ENCODE data around the gene SLC35F3.

SLC35F3 gene

DNA sequence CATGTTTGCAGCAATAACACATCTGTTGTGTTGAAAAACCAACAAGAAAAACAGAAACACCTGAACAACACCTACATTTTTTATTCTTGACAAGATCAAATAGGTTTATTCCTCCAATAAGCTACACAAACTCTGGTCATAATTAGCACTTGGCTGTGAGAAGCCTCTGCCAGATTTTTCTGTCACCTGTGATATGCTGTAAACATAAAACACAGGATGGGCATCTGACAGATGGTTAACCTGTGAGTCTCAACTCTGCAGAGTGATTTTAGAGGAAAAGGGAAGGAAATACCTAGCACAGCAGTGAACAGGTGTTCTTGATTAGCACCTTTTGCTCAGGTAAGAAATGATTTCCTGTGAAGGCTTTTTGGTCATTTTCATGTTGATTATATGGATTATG lies 293.4 kb downstream of the SLC35F3 start:
- TF ChIP-seq MYC (IDR thresholded peaks at IDR 0.05; ENCODE audit: low read depth, low read length) (no peak), POLR2A (IDR thresholded peaks at IDR 0.05; ENCODE audit: extremely low read depth, insufficient read length) (no peak)
- TF ChIP-seq, protein P1, sequence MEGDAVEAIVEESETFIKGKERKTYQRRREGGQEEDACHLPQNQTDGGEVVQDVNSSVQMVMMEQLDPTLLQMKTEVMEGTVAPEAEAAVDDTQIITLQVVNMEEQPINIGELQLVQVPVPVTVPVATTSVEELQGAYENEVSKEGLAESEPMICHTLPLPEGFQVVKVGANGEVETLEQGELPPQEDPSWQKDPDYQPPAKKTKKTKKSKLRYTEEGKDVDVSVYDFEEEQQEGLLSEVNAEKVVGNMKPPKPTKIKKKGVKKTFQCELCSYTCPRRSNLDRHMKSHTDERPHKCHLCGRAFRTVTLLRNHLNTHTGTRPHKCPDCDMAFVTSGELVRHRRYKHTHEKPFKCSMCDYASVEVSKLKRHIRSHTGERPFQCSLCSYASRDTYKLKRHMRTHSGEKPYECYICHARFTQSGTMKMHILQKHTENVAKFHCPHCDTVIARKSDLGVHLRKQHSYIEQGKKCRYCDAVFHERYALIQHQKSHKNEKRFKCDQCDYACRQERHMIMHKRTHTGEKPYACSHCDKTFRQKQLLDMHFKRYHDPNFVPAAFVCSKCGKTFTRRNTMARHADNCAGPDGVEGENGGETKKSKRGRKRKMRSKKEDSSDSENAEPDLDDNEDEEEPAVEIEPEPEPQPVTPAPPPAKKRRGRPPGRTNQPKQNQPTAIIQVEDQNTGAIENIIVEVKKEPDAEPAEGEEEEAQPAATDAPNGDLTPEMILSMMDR (IDR thresholded peaks at IDR 0.05; ENCODE audit: low read depth, low read length): no peak
- TF ChIP-seq, protein P2, sequence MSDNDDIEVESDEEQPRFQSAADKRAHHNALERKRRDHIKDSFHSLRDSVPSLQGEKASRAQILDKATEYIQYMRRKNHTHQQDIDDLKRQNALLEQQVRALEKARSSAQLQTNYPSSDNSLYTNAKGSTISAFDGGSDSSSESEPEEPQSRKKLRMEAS (IDR thresholded peaks at IDR 0.05; ENCODE audit: low read depth, low read length): no peak
- no peak overlapping the region for H3K4me3 ChIP-seq (ENCODE audit: low read depth, low read length)

DNA sequence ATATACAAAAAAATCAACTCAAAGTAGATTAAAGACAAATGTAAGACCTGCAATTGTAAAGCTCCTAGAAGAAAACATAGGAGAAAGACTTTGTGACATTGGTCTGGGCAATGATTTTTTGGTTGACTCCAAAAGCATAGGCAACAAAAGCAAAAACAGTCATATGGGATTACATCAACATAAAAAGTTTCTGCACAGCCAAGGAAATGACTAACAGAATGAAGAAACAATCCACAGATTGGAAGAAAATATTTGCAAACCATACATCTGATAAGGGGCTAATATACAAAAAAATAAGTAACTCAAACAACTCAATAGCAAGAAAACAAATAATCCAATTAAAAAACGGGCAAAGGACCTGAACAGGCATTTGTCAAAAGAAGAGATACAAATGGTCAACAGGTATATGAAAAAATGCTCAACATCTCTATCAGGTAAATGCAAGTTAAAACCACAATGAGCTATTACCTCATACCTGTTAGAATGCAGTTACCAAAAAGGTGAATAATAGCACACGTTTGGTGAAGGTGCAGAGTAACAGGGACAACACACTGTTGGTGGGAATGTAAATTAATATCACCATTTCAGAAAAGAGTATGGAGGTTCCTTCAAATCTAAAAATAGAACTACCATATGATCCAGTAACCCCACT lies 295.1 kb downstream of the SLC35F3 start:
- H3K4me3 ChIP-seq (ENCODE audit: low read depth, low read length): no peak overlapping the region
- DNase-seq (ENCODE audit: low read depth): no peak
- TF ChIP-seq POLR2A (IDR thresholded peaks at IDR 0.05; ENCODE audit: extremely low read depth, insufficient read length) (no peak), MYC (IDR thresholded peaks at IDR 0.05; ENCODE audit: low read depth, low read length) (no peak)
- TF ChIP-seq, protein P1 (IDR thresholded peaks at IDR 0.05; ENCODE audit: low read depth, low read length): no peak
- TF ChIP-seq, protein P2 (IDR thresholded peaks at IDR 0.05; ENCODE audit: low read depth, low read length): no peak

More for the DNA sequence above, 293.4 kb downstream of the SLC35F3 start:
- no peak for DNase-seq (ENCODE audit: low read depth)

DNA sequence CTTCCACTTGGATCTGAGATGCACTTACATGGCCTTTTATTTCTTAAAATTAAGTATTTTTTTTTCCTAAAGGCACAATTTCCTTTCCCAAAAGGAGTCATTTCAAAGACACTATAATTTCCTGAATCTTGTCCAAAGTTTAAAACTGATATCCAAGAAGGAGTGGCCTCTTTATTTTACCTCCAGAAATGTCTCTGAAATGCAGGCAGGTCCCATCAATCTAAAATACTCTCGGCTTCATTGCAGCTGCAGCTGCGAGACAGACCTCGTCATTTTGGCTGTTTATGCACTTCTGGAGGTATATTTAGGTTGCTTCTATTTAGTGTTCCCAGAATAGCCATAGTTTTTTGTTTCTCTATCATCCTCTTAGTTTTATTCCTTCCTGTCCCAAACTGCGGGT lies 296.1 kb downstream of the SLC35F3 start:
- no peak overlapping the region for H3K4me3 ChIP-seq (ENCODE audit: low read depth, low read length)
- DNase-seq (ENCODE audit: low read depth): no peak
- TF ChIP-seq POLR2A (IDR thresholded peaks at IDR 0.05; ENCODE audit: extremely low read depth, insufficient read length) (no peak), MYC (IDR thresholded peaks at IDR 0.05; ENCODE audit: low read depth, low read length) (no peak)
- TF ChIP-seq, protein P2 (IDR thresholded peaks at IDR 0.05; ENCODE audit: low read depth, low read length): no peak
- TF ChIP-seq, protein P1 (IDR thresholded peaks at IDR 0.05; ENCODE audit: low read depth, low read length): no peak

DNA sequence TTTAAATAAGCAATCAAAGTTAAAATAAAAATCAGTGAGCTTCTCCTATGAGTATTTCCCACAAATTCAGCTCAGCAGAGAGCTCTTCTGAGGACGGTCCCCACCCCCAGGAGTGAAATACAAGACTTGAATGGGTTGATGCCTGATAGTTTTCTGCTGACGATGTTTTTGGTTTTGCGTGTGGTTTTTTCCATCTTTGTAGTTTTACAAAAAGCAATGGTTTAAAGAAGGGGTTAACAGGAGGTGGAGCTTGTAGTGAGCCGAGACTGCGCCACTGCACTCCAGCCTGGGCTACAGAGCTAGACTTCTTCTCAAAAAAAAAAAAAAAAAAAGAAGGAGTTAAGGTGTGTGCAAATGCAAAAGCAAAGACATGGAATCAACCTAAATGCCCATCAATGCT lies 297.1 kb downstream of the SLC35F3 start:
- no peak overlapping the region for H3K4me3 ChIP-seq (ENCODE audit: low read depth, low read length)
- no peak for TF ChIP-seq MYC (IDR thresholded peaks at IDR 0.05; ENCODE audit: low read depth, low read length)
- no peak for TF ChIP-seq POLR2A (IDR thresholded peaks at IDR 0.05; ENCODE audit: extremely low read depth, insufficient read length)
- TF ChIP-seq, protein P1 (IDR thresholded peaks at IDR 0.05; ENCODE audit: low read depth, low read length): no peak
- TF ChIP-seq, protein P2 (IDR thresholded peaks at IDR 0.05; ENCODE audit: low read depth, low read length): no peak
- DNase-seq (ENCODE audit: low read depth): no peak

DNA sequence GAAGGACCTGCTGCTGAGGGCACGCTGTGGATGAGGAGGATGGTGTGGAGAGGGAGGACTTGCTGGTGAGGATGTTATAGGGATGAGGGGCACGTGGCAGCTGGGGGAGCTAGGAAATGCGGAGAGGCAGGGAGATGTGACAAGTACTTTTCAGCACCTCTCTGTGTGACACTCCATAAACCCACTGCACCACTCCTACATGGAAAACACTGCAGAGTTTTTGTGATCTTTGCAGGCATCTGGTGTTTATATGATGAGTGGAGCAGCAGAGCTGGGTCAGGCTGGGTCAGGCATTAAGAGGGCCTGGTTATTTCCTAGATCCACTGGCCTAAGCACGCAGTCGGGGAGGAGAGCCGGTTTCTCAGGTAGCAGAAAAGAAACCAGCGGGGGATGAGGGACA lies 301.5 kb downstream of the SLC35F3 start:
- TF ChIP-seq, protein P1 (IDR thresholded peaks at IDR 0.05; ENCODE audit: low read depth, low read length): no peak
- TF ChIP-seq MYC (IDR thresholded peaks at IDR 0.05; ENCODE audit: low read depth, low read length): no peak
- TF ChIP-seq, protein P2 (IDR thresholded peaks at IDR 0.05; ENCODE audit: low read depth, low read length): no peak
- TF ChIP-seq POLR2A (IDR thresholded peaks at IDR 0.05; ENCODE audit: extremely low read depth, insufficient read length): no peak
- no peak overlapping the region for H3K4me3 ChIP-seq (ENCODE audit: low read depth, low read length)

More for the DNA sequence above, 301.5 kb downstream of the SLC35F3 start:
- no peak for DNase-seq (ENCODE audit: low read depth)

Data from NB4 (cell line).